OCI-LY3 (cell line): ENCODE measurements around the gene TMED5.
"Not testable (repeated sequence)": the region's sequence is repeated elsewhere in the genome, so short reads cannot be mapped to it uniquely, and the experiment has no call there.

Experiments
- H2AFZ ChIP-seq: fragments of 200-600, 300-600 bp; shearing (Covaris generic); 2 replicates; pipeline ENCODE4 v1.6.0; 2014; ENCODE audit warnings: antibody characterized with exemption, low read depth, low read length
- H3K27ac ChIP-seq: fragments of 200-600, 300-600 bp; sonication (generic); 2 replicates; pipeline ENCODE4 v1.5.1; 2014; ENCODE audit warnings: mild to moderate bottlenecking, low read length, moderate library complexity, mixed read lengths
- H3K27me3 ChIP-seq: fragments of 200-600, 300-600 bp; sonication (generic); 2 replicates; pipeline ENCODE4 v1.6.1; 2014; ENCODE audit warnings: low read depth, low read length, mixed read lengths
- H3K36me3 ChIP-seq: fragments of 200-600, 300-600 bp; sonication (generic); replicated peaks from 2 replicates; pipeline ENCODE3; 2014; ENCODE audit warnings: low read depth, low read length, mixed read lengths
- H3K4me1 ChIP-seq: fragments of 300-600, 200-600 bp; sonication (generic); 2 replicates; pipeline ENCODE4 v1.6.1; 2014; ENCODE audit warnings: low read length, mixed read lengths
- H3K4me2 ChIP-seq: fragments of 200-600, 300-600 bp; sonication (generic); 2 replicates; pipeline ENCODE4 v1.6.1; 2014; ENCODE audit warnings: low read length, mixed read lengths
- H3K4me3 ChIP-seq: fragments of 300-600, 200-600 bp; sonication (generic); 2 replicates; pipeline ENCODE4 v1.5.1; 2014; ENCODE audit warnings: antibody characterized with exemption, mild to moderate bottlenecking, low read length, moderate library complexity
- H3K79me2 ChIP-seq: fragments of 300-600, 200-600 bp; shearing (Covaris generic); 2 replicates; pipeline ENCODE4 v1.6.1; 2014; ENCODE audit warnings: mild to moderate bottlenecking, low read length, mixed read lengths
- H3K9ac ChIP-seq: fragments of 300-600, 200-600 bp; shearing (Covaris generic); 2 replicates; pipeline ENCODE4 v1.6.0; 2014; ENCODE audit warnings: mild to moderate bottlenecking, low read length, moderate library complexity
- H3K9me3 ChIP-seq: fragments of 200-600, 300-600 bp; shearing (Covaris generic); 2 replicates; pipeline ENCODE4 v1.6.1; 2014; ENCODE audit warnings: low read length, mixed read lengths; ENCODE audit not compliant: insufficient read depth
- H4K20me1 ChIP-seq: fragments of 200-600, 300-600 bp; sonication (generic); 2 replicates; pipeline ENCODE4 v1.6.1; 2016; ENCODE audit warnings: low read length, mixed read lengths; ENCODE audit not compliant: insufficient read depth
- CTCF ChIP-seq: fragments of 200-600, 300-600 bp; sonication (generic); IDR thresholded peaks from 2 replicates; pipeline ENCODE4 v1.5.1; 2014; ENCODE audit warnings: antibody characterized with exemption, low read length, low read depth
- EZH2phosphoT487 ChIP-seq: fragments of 200-600 bp; shearing (Covaris generic); IDR thresholded peaks from 2 replicates; pipeline ENCODE4 v1.6.1; 2018; ENCODE audit warnings: antibody characterized with exemption, mixed run types, low read depth

The TMED5 gene

GRCh38 chr1:93172778-93173177 is 7.4 kb downstream of the TMED5 start:
- no peak overlapping the region for H3K4me3 ChIP-seq
- peaks cover 94% of the 10 kb centered on the region for H3K79me2 ChIP-seq
- H4K20me1 ChIP-seq, result peaks cover 65% of the 10 kb centered on the region
- H3K27me3 ChIP-seq, result no peaks in the 10 kb centered on the region
- H3K27ac ChIP-seq, result no peak overlapping the region
- H3K9ac ChIP-seq, result no peak overlapping the region
- TF ChIP-seq EZH2phosphoT487 (no peak), CTCF (no peak)
- peak overlapping the region; percentile 18; the same call in 1 of the 2 replicates for H3K4me2 ChIP-seq
- H2AFZ ChIP-seq, result no peak overlapping the region
- peaks cover 22% of the 10 kb centered on the region for H3K36me3 ChIP-seq
- no peaks in the 10 kb centered on the region for H3K9me3 ChIP-seq
- peaks cover 12% of the 10 kb centered on the region for H3K4me1 ChIP-seq

- H3K36me3 ChIP-seq, result peaks cover 17% of the 10 kb centered on the region
- no peaks in the 10 kb centered on the region for H3K27me3 ChIP-seq
- no peak overlapping the region for H3K4me2 ChIP-seq
- no peak overlapping the region for H3K9ac ChIP-seq
- no peak overlapping the region for H3K27ac ChIP-seq
- H2AFZ ChIP-seq, result no peak overlapping the region
- no peak overlapping the region for H3K4me3 ChIP-seq
- H4K20me1 ChIP-seq, result peaks cover 56% of the 10 kb centered on the region
- H3K79me2 ChIP-seq, result peaks cover 93% of the 10 kb centered on the region
- TF ChIP-seq CTCF (no peak), EZH2phosphoT487 (no peak)
- peaks cover 11% of the 10 kb centered on the region for H3K4me1 ChIP-seq
- no peaks in the 10 kb centered on the region for H3K9me3 ChIP-seq
These were observed 8.6 kb downstream of the TMED5 start for GRCh38 chr1:93171549-93172034.

GRCh38 chr1:93170141-93170678 is 10.0 kb downstream of the TMED5 start:
- not testable (repeated sequence) for H3K9me3 ChIP-seq, H3K27me3 ChIP-seq, H3K4me3 ChIP-seq, H3K4me2 ChIP-seq, H3K9ac ChIP-seq, H2AFZ ChIP-seq, H3K27ac ChIP-seq
- H3K36me3 ChIP-seq, result peaks cover 12% of the 10 kb centered on the region
- H4K20me1 ChIP-seq, result peaks cover 55% of the 10 kb centered on the region
- peaks cover 11% of the 10 kb centered on the region for H3K4me1 ChIP-seq
- peaks cover 88% of the 10 kb centered on the region for H3K79me2 ChIP-seq

GRCh38 chr1:93167006-93167405 is 13.2 kb downstream of the TMED5 start:
- H3K4me1 ChIP-seq, result no peaks in the 10 kb centered on the region
- no peak overlapping the region for H3K9ac ChIP-seq
- no peak overlapping the region for H3K27ac ChIP-seq
- no peak overlapping the region for H3K4me3 ChIP-seq
- H3K4me2 ChIP-seq, result no peak overlapping the region
- H3K9me3 ChIP-seq, result no peaks in the 10 kb centered on the region
- H3K36me3 ChIP-seq, result peaks cover 8% of the 10 kb centered on the region
- TF ChIP-seq EZH2phosphoT487 (no peak), CTCF (no peak)
- no peaks in the 10 kb centered on the region for H3K27me3 ChIP-seq
- peaks cover 39% of the 10 kb centered on the region for H4K20me1 ChIP-seq
- H3K79me2 ChIP-seq, result peaks cover 80% of the 10 kb centered on the region
- H2AFZ ChIP-seq, result no peak overlapping the region

- not testable (repeated sequence) for H3K9me3 ChIP-seq, H3K27ac ChIP-seq, H3K4me2 ChIP-seq, H3K36me3 ChIP-seq, H3K4me1 ChIP-seq, H3K27me3 ChIP-seq, H3K4me3 ChIP-seq, H3K9ac ChIP-seq, H2AFZ ChIP-seq
- peaks cover 76% of the 10 kb centered on the region for H3K79me2 ChIP-seq
- H4K20me1 ChIP-seq, result peaks cover 37% of the 10 kb centered on the region
These were observed 14.3 kb downstream of the TMED5 start for GRCh38 chr1:93165895-93166294.
